B cell (primary cell): ENCODE results near the gene ITPR2. TPM values are rescaled to one million over a fixed set of nuclear protein-coding genes. Genes with fewer than 3 reads are reported as not detected.

Experiments used
- polyA plus RNA-seq: library from polyadenylated mRNA; depleted of rRNA; stranded (reverse); fragments of >200 nt; gene quantifications from 2 replicates; pipeline ENCODE4 v1.2.3, GENCODE V29; 2012
- small RNA-seq: library from RNA; depleted of rRNA; stranded (forward); fragments of <200 nt; gene quantifications from one replicate; pipeline ENCODE3, GENCODE V24; 2012; ENCODE audit warnings: low replicate concordance, low read depth; ENCODE audit not compliant: insufficient read length
- total RNA-seq, 2 donors: library from RNA; stranded (reverse); fragments of 120-200 nt in 1 of 2; gene quantifications; 1 replicate in 1 of 2; 2 replicates in 1 of 2; pipeline versions ENCODE4 v1.2.3 to v1.2.4, GENCODE V29; 2013 to 2022

ITPR2 gene
- total and polyA plus RNA-seq, 2 donors (not counting 1 experiment from before 2014, with no cell fraction given), result 4.3 to 113 TPM

Small RNAs within 50 kb of the gene (small RNA-seq; reads per million reads assigned to genes)
- gene RNA5SP354, result not detected

Other genes starting within 250 kb of the ITPR2 start
- gene INTS13, start 104.8 kb upstream of the ITPR2 start, total RNA-seq, result 15.6 and 16.2 TPM in 2 replicates
- 9.2 and 11.5 TPM in 2 replicates for gene INTS13, start 104.8 kb upstream of the ITPR2 start, polyA plus RNA-seq
- 64.3 and 67.3 TPM in 2 replicates for gene FGFR1OP2, start 105.3 kb upstream of the ITPR2 start, total RNA-seq
- gene FGFR1OP2, start 105.3 kb upstream of the ITPR2 start, polyA plus RNA-seq, result 22.3 and 29.8 TPM in 2 replicates
- gene TM7SF3, start 181.2 kb upstream of the ITPR2 start, total RNA-seq, result 33.5 and 42.0 TPM in 2 replicates
- gene TM7SF3, start 181.2 kb upstream of the ITPR2 start, polyA plus RNA-seq, result 23.1 and 24.5 TPM in 2 replicates
- gene MED21, start 189.4 kb upstream of the ITPR2 start, total RNA-seq, result 76.7 and 81.8 TPM in 2 replicates
- gene MED21, start 189.4 kb upstream of the ITPR2 start, polyA plus RNA-seq, result 13.7 and 21.5 TPM in 2 replicates
- gene C12orf71, start 249.4 kb upstream of the ITPR2 start, total RNA-seq, result not detected in 2 replicates
- not detected in 2 replicates for gene C12orf71, start 249.4 kb upstream of the ITPR2 start, polyA plus RNA-seq